ENCODE results near the gene APOBEC4. TPM values are rescaled to one million over a fixed set of nuclear protein-coding genes. Genes with fewer than 3 reads are reported as not detected.
A peak's percentile ranks its signal among the peaks of the same experiment; 100 is the strongest.

The APOBEC4 gene
- total and polyA plus RNA-seq, 2 donors from 2014 or later: not detected

DNA sequence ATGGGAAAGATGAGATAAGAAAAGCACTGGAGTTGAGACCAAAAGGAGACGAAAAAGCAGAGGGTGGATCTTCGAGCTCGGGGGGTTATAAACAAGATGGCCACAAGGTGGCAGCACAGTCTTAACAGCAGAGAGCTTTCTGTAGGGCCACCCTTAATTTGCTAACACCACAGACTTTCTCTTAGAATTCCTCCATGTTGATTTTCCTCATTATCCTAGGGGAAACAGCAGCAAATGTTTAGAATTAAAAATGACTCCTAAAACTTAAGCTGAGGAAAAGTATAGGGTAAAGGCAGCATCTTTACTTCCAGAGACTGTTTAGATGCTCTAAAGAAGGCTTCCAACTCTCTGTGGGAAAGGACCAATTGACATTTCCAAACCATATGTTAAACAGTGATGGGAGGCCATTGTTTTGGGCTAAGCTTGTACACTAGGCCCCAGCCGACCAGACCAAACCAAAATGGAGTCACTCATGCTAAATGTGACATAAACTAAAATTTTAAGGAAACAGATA is 2.5 kb upstream of the APOBEC4 start:
- Histone ChIP-seq H3K9me3 (ENCODE audit: control insufficient read depth in 2 of 3, insufficient read depth in 1 of 3, low read length in 3 of 3) (no peaks in the 10 kb centered on the region), H3K4me3 (ENCODE audit: low read length in 3 of 3) (no peak overlapping the region), H3K36me3 (ENCODE audit: control insufficient read depth in 2 of 3, insufficient read depth in 3 of 3, low read length in 3 of 3) (no peaks in the 10 kb centered on the region), H3K9ac (ENCODE audit: low read length in 3 of 3) (no peak overlapping the region), H3K4me1 (ENCODE audit: control insufficient read depth in 2 of 3, insufficient read depth in 2 of 3, low read depth in 1 of 3, low read length in 3 of 3) (no peaks in the 10 kb centered on the region), H3K27ac (ENCODE audit: low read depth in 2 of 2, low read length in 2 of 2) (no peak overlapping the region), H3K27me3 (ENCODE audit: control insufficient read depth, insufficient read depth, low read length) (no peaks in the 10 kb centered on the region)
- TF ChIP-seq CTCF (IDR thresholded peaks at IDR 0.05; ENCODE audit: borderline replicate concordance, extremely low read depth, insufficient read depth): peak; percentile 91
- peak; percentile 76 for FAIRE-seq
- intact Hi-C loops (cut with DNase I): loop anchor here (5.0 kb wide), 1 partner anchor 257 kb away; no protein-coding TSS in a partner anchor
- peak; percentile 82 to 94 (median 85) for DNase-seq

GRCh38 chr1:183654706-183655105 is 1.6 kb upstream of the APOBEC4 start:
- H3K9ac ChIP-seq (ENCODE audit: low read length in 3 of 3): no peak overlapping the region
- DNase-seq: no peak

GRCh38 chr1:183653876-183654451 is 848 bp upstream of the APOBEC4 start:
- intact Hi-C loops (cut with DNase I): no loop called here
- Histone ChIP-seq H3K4me1 (ENCODE audit: control insufficient read depth in 2 of 3, insufficient read depth in 2 of 3, low read depth in 1 of 3, low read length in 3 of 3) (no peaks in the 10 kb centered on the region), H3K4me3 (ENCODE audit: low read length in 3 of 3) (no peak overlapping the region), H3K9me3 (ENCODE audit: control insufficient read depth in 2 of 3, insufficient read depth in 1 of 3, low read length in 3 of 3) (no peaks in the 10 kb centered on the region), H3K27me3 (ENCODE audit: control insufficient read depth, insufficient read depth, low read length) (no peaks in the 10 kb centered on the region), H3K9ac (ENCODE audit: low read length in 3 of 3) (no peak overlapping the region), H3K27ac (ENCODE audit: low read depth in 2 of 2, low read length in 2 of 2) (no peak overlapping the region), H3K36me3 (ENCODE audit: control insufficient read depth in 2 of 3, insufficient read depth in 3 of 3, low read length in 3 of 3) (no peaks in the 10 kb centered on the region)
- DNase-seq (no peak), FAIRE-seq (no peak)
- TF ChIP-seq CTCF (IDR thresholded peaks at IDR 0.05; ENCODE audit: borderline replicate concordance, extremely low read depth, insufficient read depth): no peak

More at GRCh38 chr1:183654706-183655105, 1.6 kb upstream of the APOBEC4 start:
- H3K9me3 ChIP-seq (ENCODE audit: control insufficient read depth in 2 of 3, insufficient read depth in 1 of 3, low read length in 3 of 3): no peaks in the 10 kb centered on the region
- no peaks in the 10 kb centered on the region for H3K4me1 ChIP-seq (ENCODE audit: control insufficient read depth in 2 of 3, insufficient read depth in 2 of 3, low read depth in 1 of 3, low read length in 3 of 3)
- H3K36me3 ChIP-seq (ENCODE audit: control insufficient read depth in 2 of 3, insufficient read depth in 3 of 3, low read length in 3 of 3): no peaks in the 10 kb centered on the region
- H3K27ac ChIP-seq (ENCODE audit: low read depth in 2 of 2, low read length in 2 of 2): no peak overlapping the region
- no peak for TF ChIP-seq CTCF (IDR thresholded peaks at IDR 0.05; ENCODE audit: borderline replicate concordance, extremely low read depth, insufficient read depth)
- no peak for FAIRE-seq
- intact Hi-C loops (cut with DNase I): loop anchor here (5.0 kb wide), 1 partner anchor 258 kb away; no protein-coding TSS in a partner anchor
- H3K4me3 ChIP-seq (ENCODE audit: low read length in 3 of 3): no peak overlapping the region
- H3K27me3 ChIP-seq (ENCODE audit: control insufficient read depth, insufficient read depth, low read length): no peaks in the 10 kb centered on the region

Measured in kidney (tissue), 14 donors.